Astrocyte of the spinal cord (primary cell): ENCODE results near the gene DIP2C.
"Not testable (repeated sequence)": the region's sequence is repeated elsewhere in the genome, so short reads cannot be mapped to it uniquely, and the experiment has no call there.

Source experiments
- DNase-seq: peaks from one replicate; pipeline ENCODE4 v3.0.0; 2011; ENCODE audit warnings: low read depth, low spot score
- H3K4me3 ChIP-seq: 2 replicates; pipeline ENCODE4 v1.5.1; 2011; ENCODE audit warnings: low read depth, mild to moderate bottlenecking, low read length, moderate library complexity
- CTCF ChIP-seq: IDR thresholded peaks from 2 replicates; pipeline ENCODE4 v1.5.1; 2012; ENCODE audit warnings: low read depth, mild to moderate bottlenecking, low read length, inconsistent platforms
- in situ Hi-C: cut with HindIII; loops from 2 replicates; pipeline ENCODE4 v1.10.0; 2017; ENCODE audit warnings: low sequenced_read_pairs

The DIP2C gene

GRCh38 chr10:636769-637168, 52.7 kb downstream of the DIP2C start:
- no peak for DNase-seq
- in situ Hi-C loops, result no loop called here
- no peak for TF ChIP-seq CTCF
- no peak overlapping the region for H3K4me3 ChIP-seq

- in situ Hi-C loops, result no loop called here
- TF ChIP-seq CTCF, result no peak
Observed at GRCh38 chr10:636016-636730, 53.3 kb downstream of the DIP2C start.

GRCh38 chr10:635088-635861, 54.2 kb downstream of the DIP2C start:
- no peak for TF ChIP-seq CTCF
- DNase-seq, result no peak
- no peak overlapping the region for H3K4me3 ChIP-seq
- in situ Hi-C loops, result no loop called here

More at GRCh38 chr10:636016-636730, 53.3 kb downstream of the DIP2C start:
- no peak overlapping the region for H3K4me3 ChIP-seq
- no peak for DNase-seq

GRCh38 chr10:634256-634655, 55.2 kb downstream of the DIP2C start:
- in situ Hi-C loops, result no loop called here
- TF ChIP-seq CTCF, result no peak
- no peak overlapping the region for H3K4me3 ChIP-seq
- DNase-seq, result peak; percentile 62

GRCh38 chr10:633279-634245, 55.9 kb downstream of the DIP2C start:
- H3K4me3 ChIP-seq, result no peak overlapping the region
- in situ Hi-C loops, result no loop called here
- DNase-seq, result no peak
- TF ChIP-seq CTCF, result no peak

- H3K4me3 ChIP-seq, in situ Hi-C loops, DNase-seq: not testable (repeated sequence)
Observed at GRCh38 chr10:632807-633177, 56.7 kb downstream of the DIP2C start.

GRCh38 chr10:632155-632806, 57.2 kb downstream of the DIP2C start:
- DNase-seq, in situ Hi-C loops, H3K4me3 ChIP-seq: not testable (repeated sequence)
